K562 (cell line): ENCODE measurements around the gene NAPA. TPM values are rescaled to one million over a fixed set of nuclear protein-coding genes. Genes with fewer than 3 reads are reported as not detected.

ENCODE experiments used
- BMI1 ChIP-seq: fragments of 150-350 bp; IDR thresholded peaks from 2 replicates; pipeline ENCODE4 v1.6.1; 2014; ENCODE audit warnings: low read length
- C11orf30 ChIP-seq: fragments of 450-650 bp; IDR thresholded peaks from 2 replicates; pipeline ENCODE4 v1.6.1; 2016; ENCODE audit warnings: low read depth, mild to moderate bottlenecking
- CBFA2T2 ChIP-seq: fragments of 450-650 bp; conservative IDR thresholded peaks from 2 replicates; pipeline ENCODE4 v1.6.1; 2017; ENCODE audit warnings: mild to moderate bottlenecking
- CEBPG ChIP-seq, 3 experiments: fragments of 200-800 bp in 1 of 3; sonication (Bioruptor generic) in 1 of 3; sonication (generic) in 1 of 3; formaldehyde crosslinking in 1 of 3; IDR thresholded peaks in 2 of 3; conservative IDR thresholded peaks in 1 of 3; 2 replicates each; pipeline versions ENCODE4 v1.6.1 to v1.8.0; 2016 to 2022; ENCODE audit warnings: missing compliant biosample characterization in 2 of 3, missing genetic modification characterization in 2 of 3, mild to moderate bottlenecking in 1 of 3, missing genetic modification reagents in 1 of 3
- CHD1 ChIP-seq: fragments of 200-600 bp; sonication (generic); IDR thresholded peaks from one replicate; pipeline ENCODE4 v1.6.1; 2012; ENCODE audit warnings: mild to moderate bottlenecking, moderate library complexity, low read length, inconsistent platforms
- DACH1 ChIP-seq: fragments of 450-650 bp; IDR thresholded peaks from 2 replicates; pipeline ENCODE4 v1.6.1; 2018; ENCODE audit not compliant: partially characterized antibody
- ETV6 ChIP-seq, 3 experiments: fragments of 150-350 bp in 1 of 3; sonication (generic) in 1 of 3; formaldehyde crosslinking in 1 of 3; IDR thresholded peaks; 2 replicates each; pipeline versions ENCODE4 v1.6.1 to v1.8.0; 2014 to 2022; ENCODE audit warnings: borderline replicate concordance in 2 of 3, low read depth in 2 of 3, antibody characterized with exemption in 1 of 3, low read length in 1 of 3, mild to moderate bottlenecking in 1 of 3, missing genetic modification reagents in 1 of 3
- GABPA ChIP-seq: fragments of 200-800 bp; sonication (Bioruptor generic); conservative IDR thresholded peaks from 2 replicates; pipeline ENCODE4 v1.6.1; 2016; ENCODE audit warnings: low read depth, missing genetic modification characterization, missing compliant biosample characterization
- HDAC1 ChIP-seq, 2 experiments: fragments of 450-650 bp; IDR thresholded peaks; 2 replicates each; pipeline ENCODE4 v1.6.1; 2016 to 2017; ENCODE audit warnings: inconsistent platforms in 1 of 2, mild to moderate bottlenecking in 1 of 2, moderate library complexity in 1 of 2
- JUND ChIP-seq, 2 experiments: IDR thresholded peaks; 2 replicates in 1 of 2; 3 replicates in 1 of 2; pipeline ENCODE4 v1.6.1; 2011; ENCODE audit warnings: borderline replicate concordance in 2 of 2, low read depth in 2 of 2, low read length in 2 of 2, improper control_type of control experiment in 1 of 2, missing biosample characterization in 1 of 2, missing genetic modification characterization in 1 of 2, missing genetic modification reagents in 1 of 2
- KDM1A ChIP-seq, 2 experiments: fragments of 450-650 bp; IDR thresholded peaks; 2 replicates each; pipeline ENCODE4 v1.6.1; 2016; ENCODE audit warnings: mild to moderate bottlenecking in 2 of 2
- KLF1 ChIP-seq: fragments of 450-650 bp; IDR thresholded peaks from 2 replicates; pipeline ENCODE4 v1.6.1; 2016; ENCODE audit warnings: missing genetic modification characterization, missing compliant biosample characterization
- NCOA2 ChIP-seq, 2 experiments: fragments of 450-650 bp; IDR thresholded peaks; 2 replicates each; pipeline ENCODE4 v1.6.1; 2018; ENCODE audit warnings: mild to moderate bottlenecking in 2 of 2, moderate library complexity in 1 of 2; ENCODE audit not compliant: partially characterized antibody in 2 of 2
- NFATC3 ChIP-seq: fragments of 450-650 bp; IDR thresholded peaks from 2 replicates; pipeline ENCODE4 v1.6.1; 2017; ENCODE audit warnings: mild to moderate bottlenecking
- NR4A1 ChIP-seq, 2 experiments: fragments of 250-450 bp in 1 of 2; fragments of 450-650 bp in 1 of 2; sonication (Bioruptor Pico) in 1 of 2; IDR thresholded peaks; 2 replicates each; pipeline versions ENCODE4 v1.4.0 to v1.6.1; 2016 to 2020; ENCODE audit warnings: mild to moderate bottlenecking in 2 of 2, missing compliant biosample characterization in 1 of 2, missing genetic modification characterization in 1 of 2, moderate library complexity in 1 of 2
- POLR2A ChIP-seq: fragments of 450-650 bp; conservative IDR thresholded peaks from 2 replicates; pipeline ENCODE4 v1.6.1; 2016
- SNIP1 ChIP-seq: fragments of 450-650 bp; IDR thresholded peaks from 2 replicates; pipeline ENCODE4 v1.7.1; 2017; ENCODE audit warnings: low read depth, mild to moderate bottlenecking
- SRSF1 ChIP-seq: fragments of 200-400 bp; formaldehyde crosslinking; IDR thresholded peaks from 2 replicates; pipeline ENCODE4 v1.6.1; 2017; ENCODE audit warnings: mild to moderate bottlenecking, low read depth, low read length, moderate library complexity
- SRSF3 ChIP-seq: fragments of 200-400 bp; formaldehyde crosslinking; IDR thresholded peaks from 2 replicates; pipeline ENCODE4 v1.6.1; 2016; ENCODE audit warnings: mild to moderate bottlenecking, low read length, moderate library complexity; ENCODE audit not compliant: insufficient read depth
- TAF7 ChIP-seq: fragments of 450-650 bp; IDR thresholded peaks from 2 replicates; pipeline ENCODE4 v1.6.1; 2016; ENCODE audit warnings: missing genetic modification characterization, missing compliant biosample characterization
- TCF7L2 ChIP-seq: fragments of 150-350 bp; IDR thresholded peaks from 2 replicates; pipeline ENCODE4 v1.6.1; 2016; ENCODE audit warnings: low read depth, mild to moderate bottlenecking, low read length, moderate library complexity
- ZBTB17 ChIP-seq: fragments of 450-650 bp; formaldehyde crosslinking; IDR thresholded peaks from 2 replicates; pipeline ENCODE4 v1.4.0; 2020; ENCODE audit warnings: mild to moderate bottlenecking
- ZC3H4 ChIP-seq: sonication (generic); formaldehyde crosslinking; IDR thresholded peaks from 2 replicates; pipeline ENCODE4 v1.9.0; 2021; ENCODE audit warnings: missing genetic modification reagents, borderline replicate concordance
- ZNF23 ChIP-seq: fragments of 250-450 bp; sonication (Bioruptor Pico); IDR thresholded peaks from 2 replicates; pipeline ENCODE4 v1.4.0; 2020; ENCODE audit warnings: mild to moderate bottlenecking
- ZNF263 ChIP-seq: sonication (generic); formaldehyde crosslinking; IDR thresholded peaks from 2 replicates; pipeline ENCODE4 v1.8.0; 2022; ENCODE audit warnings: mild to moderate bottlenecking, missing genetic modification reagents, borderline replicate concordance
- ZNF282 ChIP-seq: sonication (generic); formaldehyde crosslinking; IDR thresholded peaks from 2 replicates; pipeline ENCODE4 v1.8.1; 2023; ENCODE audit warnings: missing genetic modification reagents
- ZNF436 ChIP-seq: fragments of 250-450, 450-650 bp; sonication (Bioruptor Pico); formaldehyde crosslinking; IDR thresholded peaks from 2 replicates; pipeline ENCODE4 v1.7.0; 2020; ENCODE audit warnings: mild to moderate bottlenecking
- polyA plus RNA-seq, 8 experiments: library from polyadenylated mRNA; depleted of rRNA in 4 of 8; stranded (reverse) in 5 of 8; unstranded in 3 of 8; fragments of >200 nt; fragmentation: Nextera tagmentation in 2 of 8; fragmentation: Illumina TruSeq in 1 of 8; extraction: Ambion mirVana in 2 of 8; extraction: Trizol in 1 of 8; gene quantifications; 2 replicates each; pipeline versions ENCODE4 v1.2.1 to v1.2.3, GENCODE V29; 2011 to 2014; ENCODE audit warnings: inconsistent platforms in 1 of 8, missing spikeins in 1 of 8
- total RNA-seq, 7 experiments: library from RNA; depleted of rRNA in 6 of 7; stranded (reverse); fragments of >200 nt in 6 of 7; fragmentation: Illumina TruSeq in 2 of 7; extraction: Trizol in 2 of 7; gene quantifications; 2 replicates each; pipeline versions ENCODE4 v1.2.1 to v1.2.3, GENCODE V29; 2011 to 2021; ENCODE audit warnings: low replicate concordance in 1 of 7
- TF ChIP-seq, protein P1 (sequence below): fragments of 200-800 bp; sonication (Bioruptor generic); IDR thresholded peaks from 2 replicates; pipeline ENCODE4 v1.6.1; 2017; ENCODE audit warnings: missing genetic modification characterization, missing compliant biosample characterization

NAPA gene
- total and polyA plus RNA-seq, 9 of the 15 experiments (the other 6 are each of a cell fraction or from before 2014, with no cell fraction given), result 5.4 to 98.6 (median 77.5) TPM

DNA sequence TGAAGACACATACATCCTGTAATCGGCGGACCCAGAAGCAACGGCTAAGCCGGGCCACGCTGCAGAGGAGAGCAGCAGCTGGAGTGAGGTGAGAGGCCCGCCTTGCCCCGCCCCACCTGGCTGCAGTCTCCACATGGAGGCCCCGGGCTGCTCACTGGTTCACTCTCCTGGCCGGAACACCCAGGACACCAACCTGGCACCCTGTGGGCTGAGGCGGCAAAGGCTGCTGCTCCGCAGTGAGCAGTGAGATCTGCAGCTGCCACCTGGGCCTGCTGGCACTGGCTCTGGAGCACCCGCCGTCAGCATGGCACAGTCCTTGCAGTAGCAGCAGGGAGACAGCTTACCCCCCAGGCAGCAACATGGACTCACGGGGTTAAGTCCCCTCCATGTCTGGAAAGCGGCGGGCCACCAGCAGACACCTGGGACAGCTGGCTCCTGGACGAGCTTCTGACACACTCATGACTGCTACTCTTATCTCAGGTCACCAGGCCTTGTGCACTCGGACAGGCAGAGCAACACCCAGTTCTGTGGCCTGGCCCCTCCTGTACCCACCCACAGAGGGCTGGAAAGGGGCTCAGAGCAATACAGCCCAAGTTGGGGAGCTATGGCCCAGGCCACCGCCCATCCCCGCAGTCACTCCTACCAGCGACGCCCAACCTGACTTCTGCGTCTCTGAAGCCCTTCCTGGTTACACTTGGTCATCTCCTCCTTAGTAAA lies 17.7 kb downstream of the NAPA start (continued):
- TF ChIP-seq NR4A1 (CRISPR knock-in tag; IDR thresholded peaks at IDR 0.05), result no peak
- TF ChIP-seq NR4A1 (tag; IDR thresholded peaks at IDR 0.05), result no peak
- TF ChIP-seq HDAC1 (IDR thresholded peaks at IDR 0.05), result no peak; a peak in 1 of 4 replicates
- no peak for TF ChIP-seq C11orf30
- no peak for TF ChIP-seq NFATC3
- no peak for TF ChIP-seq GABPA (tag)
- no peak for TF ChIP-seq SRSF1
- TF ChIP-seq SNIP1, result no peak
- no peak for TF ChIP-seq ZC3H4
- TF ChIP-seq ZBTB17 (CRISPR knock-in tag), result peak; percentile 14; the same call in 1 of the 2 replicates
- TF ChIP-seq POLR2A, result no peak; the same call in 1 of the 2 replicates
- TF ChIP-seq ZNF282 (CRISPR knock-in tag), result no peak
- TF ChIP-seq SRSF3, result no peak
- TF ChIP-seq TAF7 (tag), result no peak
- peak; percentile 93 for TF ChIP-seq CBFA2T2
- TF ChIP-seq DACH1, result peak; percentile 71
- TF ChIP-seq KLF1 (tag), result peak; percentile 43; the same call in 1 of the 2 replicates
- peak in 1 of 2 experiments; percentile 24; a peak in 1 of 4 replicates for TF ChIP-seq KDM1A (IDR thresholded peaks at IDR 0.05)
- no peak for TF ChIP-seq CEBPG (CRISPR knock-in tag; IDR thresholded peaks at IDR 0.05)
- no peak for TF ChIP-seq CEBPG (tag; conservative IDR thresholded peaks at IDR 0.05 in 1 of 2, IDR thresholded peaks at IDR 0.05 in 1 of 2)
- TF ChIP-seq TCF7L2, result no peak
- TF ChIP-seq, protein P1, sequence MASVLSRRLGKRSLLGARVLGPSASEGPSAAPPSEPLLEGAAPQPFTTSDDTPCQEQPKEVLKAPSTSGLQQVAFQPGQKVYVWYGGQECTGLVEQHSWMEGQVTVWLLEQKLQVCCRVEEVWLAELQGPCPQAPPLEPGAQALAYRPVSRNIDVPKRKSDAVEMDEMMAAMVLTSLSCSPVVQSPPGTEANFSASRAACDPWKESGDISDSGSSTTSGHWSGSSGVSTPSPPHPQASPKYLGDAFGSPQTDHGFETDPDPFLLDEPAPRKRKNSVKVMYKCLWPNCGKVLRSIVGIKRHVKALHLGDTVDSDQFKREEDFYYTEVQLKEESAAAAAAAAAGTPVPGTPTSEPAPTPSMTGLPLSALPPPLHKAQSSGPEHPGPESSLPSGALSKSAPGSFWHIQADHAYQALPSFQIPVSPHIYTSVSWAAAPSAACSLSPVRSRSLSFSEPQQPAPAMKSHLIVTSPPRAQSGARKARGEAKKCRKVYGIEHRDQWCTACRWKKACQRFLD, result peak; percentile 51; the same call in 1 of the 2 replicates
- no peak for TF ChIP-seq BMI1
- TF ChIP-seq ZNF263, result no peak
- no peak for TF ChIP-seq CHD1
- TF ChIP-seq JUND (IDR thresholded peaks at IDR 0.05; ENCODE audit: borderline replicate concordance, low read depth, low read length), result 0 out of 2 replicates have a peak, but pooled peaks have one; percentile 33
- TF ChIP-seq JUND (tag; IDR thresholded peaks at IDR 0.05; ENCODE audit: borderline replicate concordance, low read depth, low read length), result peak; percentile 41; the same call in 1 of the 3 replicates
- TF ChIP-seq ETV6 (IDR thresholded peaks at IDR 0.05; ENCODE audit: borderline replicate concordance in 1 of 2, low read depth in 2 of 2, low read length in 1 of 2), result no peak
- no peak for TF ChIP-seq ETV6 (CRISPR knock-in tag; IDR thresholded peaks at IDR 0.05; ENCODE audit: borderline replicate concordance)
- no peak for TF ChIP-seq ZNF23
- TF ChIP-seq ZNF436, result no peak
- no peak for TF ChIP-seq NCOA2 (IDR thresholded peaks at IDR 0.05; ENCODE audit: partially characterized antibody in 2 of 2)
